Ovary (tissue), 9 donors: ENCODE results near the gene SPTSSA. TPM values are rescaled to one million over a fixed set of nuclear protein-coding genes. Genes with fewer than 3 reads are reported as not detected.

ENCODE experiments used
- DNase-seq, 5 donors: peaks; one replicate each; pipeline ENCODE4 v3.0.0-alpha.2; 2019 to 2020
- H3K27ac ChIP-seq, 2 donors: fragments of 200-600 bp; one replicate each; pipeline versions ENCODE4 v1.5.1 to v1.8.0; 2019 to 2022
- H3K27me3 ChIP-seq: fragments of 200-600 bp; one replicate; pipeline ENCODE4 v1.8.0; 2022
- H3K36me3 ChIP-seq: fragments of 200-600 bp; sonication (generic); one replicate; pipeline ENCODE4 v1.5.1; 2019
- H3K4me1 ChIP-seq: one replicate; pipeline ENCODE4 v1.8.1; 2013; ENCODE audit warnings: mild to moderate bottlenecking, moderate library complexity; ENCODE audit not compliant: insufficient read depth
- H3K4me3 ChIP-seq: fragments of 200-600 bp; sonication (generic); one replicate; pipeline ENCODE4 v1.5.1; 2017
- H3K9me3 ChIP-seq, 2 donors: fragments of 200-600 bp in 1 of 2; sonication (generic) in 1 of 2; one replicate each; pipeline versions ENCODE4 v1.5.1 to v1.8.1; 2013 to 2019; ENCODE audit warnings: mild to moderate bottlenecking in 1 of 2, moderate library complexity in 1 of 2
- CTCF ChIP-seq, 3 donors: fragments of 450-650 bp in 2 of 3; fragments of 200-600 bp in 1 of 3; IDR thresholded peaks; one replicate each; pipeline versions ENCODE4 v1.5.1 to v1.8.0; 2016 to 2022; ENCODE audit warnings: antibody characterized with exemption in 3 of 3, mild to moderate bottlenecking in 1 of 3
- EP300 ChIP-seq: sonication (generic); formaldehyde crosslinking; IDR thresholded peaks from one replicate; pipeline ENCODE4 v1.6.1; 2017; ENCODE audit warnings: antibody characterized with exemption
- POLR2A ChIP-seq: fragments of 450-650 bp; IDR thresholded peaks from one replicate; pipeline ENCODE4 v1.6.1; 2017; ENCODE audit warnings: antibody characterized with exemption, mild to moderate bottlenecking, moderate library complexity
- WGBS, 3 donors: extraction: QIAGEN DNeasy Blood & Tissue Kit in 1 of 3; methylation state at CpG; one replicate each; pipeline versions ENCODE4 v1.1.5 to v1.1.7; 2013 to 2017; 5-methylcytosine and 5-hydroxymethylcytosine counted together
- intact Hi-C, 4 donors: fragments of 100-400 bp; cut with DNase I; formaldehyde crosslinking; loops; one replicate each; pipeline versions ENCODE4 v1.11.0 to v1.15.1; 2022 to 2023
- polyA plus RNA-seq, 2 donors: library from polyadenylated mRNA; stranded (reverse); fragments of 200-250 nt in 1 of 2; fragments of 350-450 nt in 1 of 2; fragmentation: Illumina TruSeq in 1 of 2; extraction: RNeasy Lipid Tissue Mini Kit (QIAGEN cat#74804) in 1 of 2; gene quantifications; one replicate each; pipeline ENCODE4 v1.2.3, GENCODE V29; 2013 to 2014
- total RNA-seq, 7 donors: library from RNA; depleted of rRNA in 2 of 7; stranded (reverse); fragments of >200 nt in 2 of 7; fragmentation: NEBNext Ultra II Directional in 3 of 7; extraction: Animal tissue kit (Norgen Biotek cat#: 25700) in 3 of 7; gene quantifications; one replicate each; pipeline versions ENCODE4 v1.1.0 to v1.2.4, GENCODE V29; 2016 to 2023
- donor health status: DM: no; HTN: no; CAD: no; lungs with moderate emphysema.
- donor health status: DM: no; HTN: no; CAD: no.
- donor health status: Bipolar disorder and iron deficiency.
- donor health status: DM: yes; HTN: yes; CAD: no.
- donor health status: DM: no; HTN: no; CAD: no.
- donor health status: DM: yes; HTN: yes; CAD: no.

Gene SPTSSA
- total and polyA plus RNA-seq, 9 donors, result 18.9 to 36.1 (median 24.1) TPM

- Histone ChIP-seq H3K4me1 (no peaks in the 10 kb centered on the region), H3K9me3 (no peaks in the 10 kb centered on the region), H3K27me3 (no peaks in the 10 kb centered on the region), H3K4me3 (no peak overlapping the region), H3K27ac (no peak overlapping the region), H3K36me3 (no peaks in the 10 kb centered on the region)
- intact Hi-C loops, result no loop called here
- 83 to 88% (median 88%) methylated on average over 4 to 6 of the region's 6 CpGs for WGBS, 3 donors
- DNase-seq, result no peak
- TF ChIP-seq EP300 (no peak), POLR2A (no peak), CTCF (IDR thresholded peaks at IDR 0.05) (no peak)
Measured at GRCh38 chr14:34475163-34475562, 13.1 kb upstream of the SPTSSA start.

- Histone ChIP-seq H3K4me3 (no peak overlapping the region), H3K27ac (no peak overlapping the region), H3K9me3 (no peaks in the 10 kb centered on the region), H3K27me3 (no peaks in the 10 kb centered on the region), H3K4me1 (no peaks in the 10 kb centered on the region), H3K36me3 (no peaks in the 10 kb centered on the region)
- intact Hi-C loops, result no loop called here
- WGBS, 3 donors, result 77 to 89% (median 78%) methylated on average over 2 of the region's 2 CpGs
- TF ChIP-seq EP300 (no peak), POLR2A (no peak), CTCF (IDR thresholded peaks at IDR 0.05) (no peak)
- no peak for DNase-seq
Measured at GRCh38 chr14:34474187-34474679, 12.2 kb upstream of the SPTSSA start.

GRCh38 chr14:34472706-34473279, 10.8 kb upstream of the SPTSSA start:
- Histone ChIP-seq H3K4me3 (no peak overlapping the region), H3K4me1 (no peaks in the 10 kb centered on the region), H3K27ac (no peak overlapping the region), H3K27me3 (no peaks in the 10 kb centered on the region), H3K36me3 (no peaks in the 10 kb centered on the region), H3K9me3 (no peaks in the 10 kb centered on the region)
- DNase-seq, result no peak
- TF ChIP-seq POLR2A, result no peak
- no peak for TF ChIP-seq EP300
- 84 to 85% (median 85%) methylated on average over 6 of the region's 6 CpGs for WGBS, 3 donors
- intact Hi-C loops, result no loop called here

- no peaks in the 10 kb centered on the region for H3K9me3 ChIP-seq
- H3K4me1 ChIP-seq, result no peaks in the 10 kb centered on the region
- no peak for DNase-seq
- H3K4me3 ChIP-seq, result no peak overlapping the region
- no peak for TF ChIP-seq POLR2A
- no peak for TF ChIP-seq CTCF (IDR thresholded peaks at IDR 0.05)
- no peak for TF ChIP-seq EP300
- H3K27me3 ChIP-seq, result no peaks in the 10 kb centered on the region
- H3K36me3 ChIP-seq, result no peaks in the 10 kb centered on the region
- intact Hi-C loops, result no loop called here
- no peak overlapping the region for H3K27ac ChIP-seq
Measured at GRCh38 chr14:34470319-34470718, 8.3 kb upstream of the SPTSSA start.

GRCh38 chr14:34466691-34467090, 4.7 kb upstream of the SPTSSA start:
- Histone ChIP-seq H3K36me3 (no peaks in the 10 kb centered on the region), H3K27ac (no peak overlapping the region), H3K4me1 (peaks cover 4% of the 10 kb centered on the region), H3K4me3 (no peak overlapping the region), H3K9me3 (no peaks in the 10 kb centered on the region), H3K27me3 (no peaks in the 10 kb centered on the region)
- intact Hi-C loops, result no loop called here
- TF ChIP-seq EP300 (no peak), CTCF (IDR thresholded peaks at IDR 0.05) (no peak), POLR2A (no peak)
- DNase-seq, result no peak
- WGBS, 3 donors, result 92 to 100% (median 96%) methylated on average over 2 of the region's 2 CpGs
